ENCODE measurements around the gene TOPBP1.

DNA sequence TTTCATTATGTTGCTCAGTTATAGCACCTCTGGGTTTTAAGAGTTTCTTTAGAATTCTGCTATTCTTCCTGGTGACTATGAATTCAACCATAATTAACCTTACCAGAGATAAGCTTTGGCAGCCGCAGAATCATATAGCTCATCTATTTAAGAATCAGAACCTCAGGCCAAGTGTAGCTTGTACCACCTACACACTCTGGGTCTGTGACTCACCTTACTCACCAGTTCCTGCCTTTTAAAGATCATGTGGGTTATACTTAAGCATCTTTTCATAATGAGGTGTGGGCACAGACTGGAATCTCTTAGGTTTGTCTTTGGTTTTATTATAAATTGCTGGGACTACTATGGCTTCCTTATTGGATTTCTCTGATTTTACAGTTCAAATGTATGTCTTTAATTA, 66.4 kb downstream of the TOPBP1 start:
- TF ChIP-seq TAF1 (IDR thresholded peaks at IDR 0.05; ENCODE audit: borderline replicate concordance, low read depth, low read length) = no peak
- TF ChIP-seq POLR2A (IDR thresholded peaks at IDR 0.05; ENCODE audit: low read depth, low read length) = no peak
